ENCODE measurements around the gene NPY5R.

- TF ChIP-seq POLR2A (IDR thresholded peaks at IDR 0.05) (no peak), EP300 (IDR thresholded peaks at IDR 0.05) (no peak)
- TF ChIP-seq, protein P1, sequence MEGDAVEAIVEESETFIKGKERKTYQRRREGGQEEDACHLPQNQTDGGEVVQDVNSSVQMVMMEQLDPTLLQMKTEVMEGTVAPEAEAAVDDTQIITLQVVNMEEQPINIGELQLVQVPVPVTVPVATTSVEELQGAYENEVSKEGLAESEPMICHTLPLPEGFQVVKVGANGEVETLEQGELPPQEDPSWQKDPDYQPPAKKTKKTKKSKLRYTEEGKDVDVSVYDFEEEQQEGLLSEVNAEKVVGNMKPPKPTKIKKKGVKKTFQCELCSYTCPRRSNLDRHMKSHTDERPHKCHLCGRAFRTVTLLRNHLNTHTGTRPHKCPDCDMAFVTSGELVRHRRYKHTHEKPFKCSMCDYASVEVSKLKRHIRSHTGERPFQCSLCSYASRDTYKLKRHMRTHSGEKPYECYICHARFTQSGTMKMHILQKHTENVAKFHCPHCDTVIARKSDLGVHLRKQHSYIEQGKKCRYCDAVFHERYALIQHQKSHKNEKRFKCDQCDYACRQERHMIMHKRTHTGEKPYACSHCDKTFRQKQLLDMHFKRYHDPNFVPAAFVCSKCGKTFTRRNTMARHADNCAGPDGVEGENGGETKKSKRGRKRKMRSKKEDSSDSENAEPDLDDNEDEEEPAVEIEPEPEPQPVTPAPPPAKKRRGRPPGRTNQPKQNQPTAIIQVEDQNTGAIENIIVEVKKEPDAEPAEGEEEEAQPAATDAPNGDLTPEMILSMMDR (IDR thresholded peaks at IDR 0.05) = no peak
These were observed 7.0 kb downstream of the NPY5R start for GRCh38 chr4:163350672-163351071.

Measured in upper lobe of left lung (tissue), 4 donors.